HG03520 (cell line): ENCODE measurements around the gene COPS3.

Experiments used
- ATAC-seq: cut with Tn5 transposase; IDR thresholded peaks from one replicate; pipeline ENCODE4 v1.9.1; 2021; ENCODE audit warnings: mild to moderate bottlenecking, moderate library complexity; ENCODE audit not compliant: unreplicated experiment

COPS3 gene

GRCh38 chr17:17280613-17281549 lies at the start of gene COPS3:
Gene COPS3, minus strand, starts transcription at chr17:17281246. Its CDS starts 60 bp downstream, at chr17:17281186.
- peak; percentile 87 for ATAC-seq

- ATAC-seq = no peak
Measured at GRCh38 chr17:17328251-17328650, 47.2 kb upstream of the COPS3 start.

GRCh38 chr17:17326275-17326875 lies 45.3 kb upstream of the COPS3 start:
- ATAC-seq = no peak

- ATAC-seq = no peak
Measured at GRCh38 chr17:17325816-17326215, 44.8 kb upstream of the COPS3 start.

- ATAC-seq = no peak
Measured at GRCh38 chr17:17325228-17325627, 44.2 kb upstream of the COPS3 start.

- ATAC-seq = no peak
Measured at GRCh38 chr17:17324616-17325015, 43.6 kb upstream of the COPS3 start.

- ATAC-seq = no peak
Measured at GRCh38 chr17:17322516-17323510, 41.8 kb upstream of the COPS3 start.

GRCh38 chr17:17321356-17322025 lies 40.4 kb upstream of the COPS3 start:
- no peak for ATAC-seq

GRCh38 chr17:17320911-17321220 lies 39.8 kb upstream of the COPS3 start:
- ATAC-seq = no peak

GRCh38 chr17:17320188-17320910 lies 39.3 kb upstream of the COPS3 start:
- no peak for ATAC-seq

- no peak for ATAC-seq
Measured at GRCh38 chr17:17315142-17315821, 34.2 kb upstream of the COPS3 start.

GRCh38 chr17:17314501-17315071 lies 33.5 kb upstream of the COPS3 start:
- no peak for ATAC-seq

GRCh38 chr17:17313350-17313991 lies 32.4 kb upstream of the COPS3 start:
- ATAC-seq = no peak

GRCh38 chr17:17309356-17309755 lies 28.3 kb upstream of the COPS3 start:
- no peak for ATAC-seq

- peak; percentile 64 for ATAC-seq
Measured at GRCh38 chr17:17305281-17305801, 24.3 kb upstream of the COPS3 start.

GRCh38 chr17:17304521-17304985 lies 23.5 kb upstream of the COPS3 start:
- no peak for ATAC-seq

GRCh38 chr17:17303847-17304490 lies 22.9 kb upstream of the COPS3 start:
- ATAC-seq = no peak
